Measurements from ENCODE around the gene WRAP73. TPM values are rescaled to one million over a fixed set of nuclear protein-coding genes. Genes with fewer than 3 reads are reported as not detected.

WRAP73 gene
- total RNA-seq, 1 experiment from 2014 or later: 41.2 TPM

DNA sequence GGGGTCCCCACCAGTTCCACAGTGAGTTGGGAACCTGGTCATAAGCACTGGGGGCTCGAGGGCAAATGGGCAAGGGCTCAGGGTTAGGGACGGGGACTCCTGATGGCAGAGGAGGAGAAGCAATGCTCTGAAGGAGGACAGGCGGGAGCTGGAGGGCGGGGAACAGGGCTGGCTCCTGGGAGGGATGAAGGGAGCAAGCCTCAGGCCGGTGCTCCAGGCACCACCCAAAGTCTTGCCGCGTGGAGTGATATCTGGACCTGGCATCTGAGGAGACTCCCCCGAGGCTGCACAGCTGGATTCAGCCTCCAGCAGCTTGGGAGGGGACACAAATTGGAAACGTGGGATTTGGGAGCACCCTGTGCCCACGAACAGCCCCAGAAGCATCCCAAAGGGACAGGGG, 49.5 kb downstream of the WRAP73 start:
- TF ChIP-seq EZH2 (IDR thresholded peaks at IDR 0.05; ENCODE audit: borderline replicate concordance, low read depth, low read length, poor library complexity, severe bottlenecking): no peak
- TF ChIP-seq, protein P1, sequence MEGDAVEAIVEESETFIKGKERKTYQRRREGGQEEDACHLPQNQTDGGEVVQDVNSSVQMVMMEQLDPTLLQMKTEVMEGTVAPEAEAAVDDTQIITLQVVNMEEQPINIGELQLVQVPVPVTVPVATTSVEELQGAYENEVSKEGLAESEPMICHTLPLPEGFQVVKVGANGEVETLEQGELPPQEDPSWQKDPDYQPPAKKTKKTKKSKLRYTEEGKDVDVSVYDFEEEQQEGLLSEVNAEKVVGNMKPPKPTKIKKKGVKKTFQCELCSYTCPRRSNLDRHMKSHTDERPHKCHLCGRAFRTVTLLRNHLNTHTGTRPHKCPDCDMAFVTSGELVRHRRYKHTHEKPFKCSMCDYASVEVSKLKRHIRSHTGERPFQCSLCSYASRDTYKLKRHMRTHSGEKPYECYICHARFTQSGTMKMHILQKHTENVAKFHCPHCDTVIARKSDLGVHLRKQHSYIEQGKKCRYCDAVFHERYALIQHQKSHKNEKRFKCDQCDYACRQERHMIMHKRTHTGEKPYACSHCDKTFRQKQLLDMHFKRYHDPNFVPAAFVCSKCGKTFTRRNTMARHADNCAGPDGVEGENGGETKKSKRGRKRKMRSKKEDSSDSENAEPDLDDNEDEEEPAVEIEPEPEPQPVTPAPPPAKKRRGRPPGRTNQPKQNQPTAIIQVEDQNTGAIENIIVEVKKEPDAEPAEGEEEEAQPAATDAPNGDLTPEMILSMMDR (conservative IDR thresholded peaks at IDR 0.05; ENCODE audit: low read depth, low read length): no peak
- intact Hi-C loops (cut with micrococcal nuclease; ENCODE audit: unreplicated experiment): no loop called here
- Histone ChIP-seq H3K4me1 (ENCODE audit: insufficient read depth, low read length, poor library complexity, severe bottlenecking) (no peaks in the 10 kb centered on the region), H3K9me3 (ENCODE audit: low read depth, low read length, poor library complexity, severe bottlenecking) (no peaks in the 10 kb centered on the region), H3K36me3 (ENCODE audit: insufficient read depth, low read length, poor library complexity, severe bottlenecking) (no peaks in the 10 kb centered on the region), H3K27me3 (replicated peaks; ENCODE audit: insufficient read depth, low read depth, low read length, poor library complexity) (no peaks in the 10 kb centered on the region), H3K27ac (ENCODE audit: low read depth, low read length, poor library complexity, severe bottlenecking) (no peak overlapping the region), H3K4me3 (ENCODE audit: low read depth, low read length, poor library complexity, severe bottlenecking) (no peak overlapping the region)
- ChIA-PET CTCF (no interaction called here), POLR2A (ENCODE audit: low non-redundant PET) (no interaction called here)
- DNase-seq (ENCODE audit: low spot score): no peak
- BruUV-seq (replicated peaks): no TSS peak

DNA sequence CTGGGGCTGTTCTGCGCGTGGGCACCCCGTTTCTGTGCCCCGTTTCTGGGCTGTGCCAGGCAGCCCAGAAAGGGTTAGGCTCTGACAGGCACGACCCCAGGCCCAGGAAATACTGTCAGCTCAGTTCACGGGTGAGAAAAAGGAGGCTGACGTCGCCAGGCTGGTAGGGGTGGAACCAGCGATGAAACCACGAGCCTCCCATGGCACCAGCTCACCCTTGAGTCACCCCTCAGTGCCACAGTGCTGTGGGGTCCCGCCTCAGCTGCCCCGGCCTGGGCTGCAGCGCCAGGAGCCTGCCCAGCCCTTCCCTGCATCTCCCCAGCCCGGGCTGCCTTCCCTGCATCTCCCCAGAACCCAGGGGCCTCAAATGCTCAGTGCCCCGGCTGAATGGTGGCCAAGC, 50.1 kb downstream of the WRAP73 start:
- no peaks in the 10 kb centered on the region for H3K9me3 ChIP-seq (ENCODE audit: low read depth, low read length, poor library complexity, severe bottlenecking)
- intact Hi-C loops (cut with micrococcal nuclease; ENCODE audit: unreplicated experiment): no loop called here
- TF ChIP-seq, protein P1 (conservative IDR thresholded peaks at IDR 0.05; ENCODE audit: low read depth, low read length): no peak
- TF ChIP-seq EZH2 (IDR thresholded peaks at IDR 0.05; ENCODE audit: borderline replicate concordance, low read depth, low read length, poor library complexity, severe bottlenecking): no peak
- ChIA-PET CTCF (no interaction called here), POLR2A (ENCODE audit: low non-redundant PET) (no interaction called here)
- H3K4me3 ChIP-seq (ENCODE audit: low read depth, low read length, poor library complexity, severe bottlenecking): no peak overlapping the region
- BruUV-seq (replicated peaks): no TSS peak
- no peaks in the 10 kb centered on the region for H3K36me3 ChIP-seq (ENCODE audit: insufficient read depth, low read length, poor library complexity, severe bottlenecking)
- no peaks in the 10 kb centered on the region for H3K4me1 ChIP-seq (ENCODE audit: insufficient read depth, low read length, poor library complexity, severe bottlenecking)
- no peak overlapping the region for H3K27ac ChIP-seq (ENCODE audit: low read depth, low read length, poor library complexity, severe bottlenecking)
- no peak for DNase-seq (ENCODE audit: low spot score)
- no peaks in the 10 kb centered on the region for H3K27me3 ChIP-seq (replicated peaks; ENCODE audit: insufficient read depth, low read depth, low read length, poor library complexity)

DNA sequence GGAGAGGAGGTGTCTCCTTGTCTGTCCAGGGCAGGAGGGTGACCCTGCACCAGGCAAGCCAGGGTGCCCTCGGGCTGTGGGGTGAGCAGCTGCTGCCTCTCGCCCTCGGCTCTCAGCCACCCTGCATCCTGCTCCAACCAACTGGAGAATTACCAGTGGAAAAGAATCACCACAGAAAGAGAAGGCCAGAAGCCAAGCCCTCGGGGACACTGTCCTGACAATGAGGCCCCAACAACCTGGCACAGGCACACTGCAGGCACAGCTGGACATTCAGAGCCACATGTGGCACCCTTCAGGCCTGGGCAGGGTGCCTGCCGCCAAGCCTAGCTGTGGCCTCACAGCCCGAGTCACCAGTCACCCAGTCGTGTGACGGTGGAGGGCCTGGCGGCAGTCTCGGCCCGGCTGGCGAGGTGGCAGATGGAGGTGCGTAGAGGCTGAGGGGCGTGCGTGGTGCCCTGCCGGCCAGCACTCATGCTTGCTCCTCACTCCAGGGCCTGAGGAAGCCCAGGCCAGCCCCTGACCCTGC, 50.6 kb downstream of the WRAP73 start:
- no TSS peak for BruUV-seq (replicated peaks)
- no peak overlapping the region for H3K4me3 ChIP-seq (ENCODE audit: low read depth, low read length, poor library complexity, severe bottlenecking)
- ChIA-PET CTCF (no interaction called here), POLR2A (ENCODE audit: low non-redundant PET) (no interaction called here)
- H3K9me3 ChIP-seq (ENCODE audit: low read depth, low read length, poor library complexity, severe bottlenecking): no peaks in the 10 kb centered on the region
- intact Hi-C loops (cut with micrococcal nuclease; ENCODE audit: unreplicated experiment): no loop called here
- no peak for DNase-seq (ENCODE audit: low spot score)
- no peak overlapping the region for H3K27ac ChIP-seq (ENCODE audit: low read depth, low read length, poor library complexity, severe bottlenecking)
- TF ChIP-seq EZH2 (IDR thresholded peaks at IDR 0.05; ENCODE audit: borderline replicate concordance, low read depth, low read length, poor library complexity, severe bottlenecking): no peak
- TF ChIP-seq, protein P1 (conservative IDR thresholded peaks at IDR 0.05; ENCODE audit: low read depth, low read length): no peak
- no peaks in the 10 kb centered on the region for H3K27me3 ChIP-seq (replicated peaks; ENCODE audit: insufficient read depth, low read depth, low read length, poor library complexity)
- H3K4me1 ChIP-seq (ENCODE audit: insufficient read depth, low read length, poor library complexity, severe bottlenecking): no peaks in the 10 kb centered on the region
- no peaks in the 10 kb centered on the region for H3K36me3 ChIP-seq (ENCODE audit: insufficient read depth, low read length, poor library complexity, severe bottlenecking)
